Adipocyte (in vitro differentiated cells): Measurements from ENCODE around the gene DENND1A.
"Not testable (repeated sequence)": the region's sequence is repeated elsewhere in the genome, so short reads cannot be mapped to it uniquely, and the experiment has no call there.

Experiments
- DNase-seq: peaks from one replicate; pipeline ENCODE4 v3.0.0-alpha.2; 2015; ENCODE audit warnings: low read depth
- H3K27me3 ChIP-seq: replicated peaks from 2 replicates; pipeline ENCODE4 v1.7.0; 2013; ENCODE audit warnings: mild to moderate bottlenecking, low read length, moderate library complexity; ENCODE audit not compliant: control insufficient read depth, insufficient read depth
- H3K36me3 ChIP-seq: 2 replicates; pipeline ENCODE4 v1.7.0; 2013; ENCODE audit warnings: low read length, mild to moderate bottlenecking, moderate library complexity; ENCODE audit not compliant: control insufficient read depth, insufficient read depth, severe bottlenecking
- H3K4me1 ChIP-seq: 2 replicates; pipeline ENCODE4 v1.7.0; 2013; ENCODE audit warnings: mild to moderate bottlenecking, low read length, moderate library complexity; ENCODE audit not compliant: control insufficient read depth, insufficient read depth
- H3K4me3 ChIP-seq: 2 replicates; pipeline ENCODE4 v1.7.0; 2013; ENCODE audit warnings: mild to moderate bottlenecking, low read length, moderate library complexity
- H3K9ac ChIP-seq: 2 replicates; pipeline ENCODE4 v1.7.0; 2013; ENCODE audit warnings: mild to moderate bottlenecking, low read length, moderate library complexity
- H3K9me3 ChIP-seq: 2 replicates; pipeline ENCODE4 v1.7.0; 2013; ENCODE audit warnings: mild to moderate bottlenecking, low read length, moderate library complexity; ENCODE audit not compliant: control insufficient read depth

DENND1A gene

DNA sequence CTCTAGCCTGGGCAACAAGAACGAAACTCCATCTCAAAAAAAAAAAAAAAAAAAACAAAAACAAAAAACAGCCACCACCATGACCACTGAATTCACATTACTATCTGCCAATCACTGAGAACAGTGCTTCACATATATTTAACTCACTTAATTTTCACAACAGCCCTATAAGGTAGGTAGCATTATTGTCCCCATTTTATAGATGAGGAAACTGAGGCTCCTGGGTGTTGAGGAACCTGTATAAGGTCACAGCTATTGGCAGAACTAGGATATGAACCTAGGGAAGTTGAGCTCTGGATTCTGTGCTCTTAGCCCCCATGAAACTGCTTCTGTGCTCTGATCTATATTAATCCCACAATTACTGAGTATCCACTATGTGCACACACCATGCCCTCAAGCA, 290.2 kb downstream of the DENND1A start:
- no peaks in the 10 kb centered on the region for H3K36me3 ChIP-seq
- H3K4me1 ChIP-seq, result no peaks in the 10 kb centered on the region
- no peak overlapping the region for H3K9ac ChIP-seq
- no peaks in the 10 kb centered on the region for H3K27me3 ChIP-seq
- no peaks in the 10 kb centered on the region for H3K9me3 ChIP-seq
- DNase-seq, result no peak
- H3K4me3 ChIP-seq, result no peak overlapping the region

DNA sequence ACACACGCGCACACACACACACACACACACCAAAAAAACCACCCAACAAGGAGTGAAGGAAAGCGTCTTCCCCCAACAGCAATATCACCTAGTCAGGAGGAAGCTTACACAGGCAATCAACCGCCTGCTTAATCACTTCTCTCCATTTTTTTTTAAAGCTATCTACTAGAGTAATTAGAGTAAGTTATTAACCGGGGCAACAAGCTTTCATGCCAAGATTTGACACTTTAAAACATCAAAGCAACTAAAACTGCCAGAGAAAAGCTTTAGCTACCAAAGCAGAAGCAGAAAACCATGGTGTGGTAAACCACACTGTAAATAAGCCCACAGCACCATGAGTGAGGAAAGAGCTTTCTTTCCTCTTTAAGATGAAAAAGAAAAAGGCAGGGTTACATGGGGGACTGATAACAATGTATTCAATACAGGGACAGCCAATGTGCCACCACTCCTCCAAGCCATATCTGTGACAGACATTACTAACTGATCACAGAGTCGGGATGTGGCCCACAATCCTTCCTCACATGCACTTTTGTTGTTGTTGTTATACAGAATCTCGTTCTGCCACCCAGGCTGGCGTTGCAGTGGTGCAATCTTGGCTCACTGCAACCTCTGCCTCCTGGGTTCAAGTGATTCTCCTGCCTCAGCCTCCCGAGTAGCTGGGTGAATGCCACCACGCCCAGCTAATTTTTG, 291.8 kb downstream of the DENND1A start:
- no peaks in the 10 kb centered on the region for H3K9me3 ChIP-seq
- no peak overlapping the region for H3K9ac ChIP-seq
- no peaks in the 10 kb centered on the region for H3K27me3 ChIP-seq
- no peaks in the 10 kb centered on the region for H3K4me1 ChIP-seq
- DNase-seq, result no peak
- H3K36me3 ChIP-seq, result no peaks in the 10 kb centered on the region
- peak overlapping the region; percentile 60 for H3K4me3 ChIP-seq

DNA sequence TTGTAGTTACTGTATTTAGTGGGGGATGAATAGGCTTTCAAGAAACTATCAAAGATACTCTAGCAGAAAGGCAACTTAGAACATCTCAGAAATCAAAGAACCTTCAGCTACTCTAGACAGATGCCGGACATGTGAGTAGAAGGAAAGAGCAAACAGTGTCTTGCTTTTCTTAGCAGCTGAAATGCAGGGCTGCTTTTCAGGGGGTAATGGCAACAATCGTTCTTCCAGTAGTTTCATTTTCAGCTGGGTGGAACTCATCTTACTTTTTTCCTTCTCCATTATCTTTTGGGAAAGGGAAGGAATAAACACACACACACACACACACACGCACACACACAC, 292.4 kb downstream of the DENND1A start:
- H3K27me3 ChIP-seq, result no peaks in the 10 kb centered on the region
- H3K9ac ChIP-seq, result no peak overlapping the region
- H3K36me3 ChIP-seq, result no peaks in the 10 kb centered on the region
- H3K9me3 ChIP-seq, result no peaks in the 10 kb centered on the region
- no peaks in the 10 kb centered on the region for H3K4me1 ChIP-seq
- peak overlapping the region; percentile 60 for H3K4me3 ChIP-seq
- no peak for DNase-seq

DNA sequence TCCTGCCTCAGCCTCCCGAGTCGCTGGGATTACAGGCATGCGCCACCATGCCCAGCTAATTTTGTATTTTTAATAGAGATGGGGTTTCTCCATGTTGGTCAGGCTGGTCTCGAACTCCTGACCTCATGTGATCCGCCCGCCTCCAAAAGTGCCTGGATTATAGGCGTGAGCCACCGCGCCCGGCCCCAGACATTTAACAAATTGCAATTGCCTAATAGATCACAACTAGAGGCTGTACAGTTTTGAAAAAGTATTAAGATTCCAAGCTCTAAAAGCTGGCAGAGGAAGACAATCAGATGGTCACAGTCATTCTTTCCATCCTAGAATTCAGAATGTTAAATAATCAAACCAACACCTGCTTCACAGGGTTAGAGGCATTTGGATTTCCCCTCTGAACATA, 293.1 kb downstream of the DENND1A start:
- DNase-seq, H3K9me3 ChIP-seq, H3K4me1 ChIP-seq, H3K27me3 ChIP-seq, H3K4me3 ChIP-seq, H3K36me3 ChIP-seq, H3K9ac ChIP-seq: not testable (repeated sequence)

DNA sequence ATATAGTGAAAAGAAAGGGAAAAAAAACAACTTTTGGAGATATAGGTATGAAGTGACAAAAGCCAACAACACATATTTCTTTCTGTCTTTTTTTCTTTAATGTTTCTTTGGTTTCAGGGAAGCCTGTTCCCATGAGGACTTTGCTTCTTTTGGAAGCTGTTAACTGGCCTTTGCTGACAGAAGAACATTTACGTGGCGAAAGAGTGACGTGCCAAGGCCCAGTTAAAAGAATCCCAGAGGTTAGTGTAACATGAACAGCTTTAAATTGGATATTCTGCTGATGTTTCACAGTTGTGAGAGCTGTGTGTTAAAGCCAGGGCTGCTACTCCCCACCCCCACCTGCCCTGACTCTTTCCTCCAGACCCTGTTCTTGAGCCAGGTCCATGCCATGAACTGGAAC, 298.1 kb downstream of the DENND1A start:
- Histone ChIP-seq H3K4me3 (no peak overlapping the region), H3K4me1 (no peaks in the 10 kb centered on the region), H3K36me3 (peaks cover 14% of the 10 kb centered on the region), H3K9me3 (no peaks in the 10 kb centered on the region), H3K27me3 (no peaks in the 10 kb centered on the region), H3K9ac (no peak overlapping the region)
- no peak for DNase-seq

DNA sequence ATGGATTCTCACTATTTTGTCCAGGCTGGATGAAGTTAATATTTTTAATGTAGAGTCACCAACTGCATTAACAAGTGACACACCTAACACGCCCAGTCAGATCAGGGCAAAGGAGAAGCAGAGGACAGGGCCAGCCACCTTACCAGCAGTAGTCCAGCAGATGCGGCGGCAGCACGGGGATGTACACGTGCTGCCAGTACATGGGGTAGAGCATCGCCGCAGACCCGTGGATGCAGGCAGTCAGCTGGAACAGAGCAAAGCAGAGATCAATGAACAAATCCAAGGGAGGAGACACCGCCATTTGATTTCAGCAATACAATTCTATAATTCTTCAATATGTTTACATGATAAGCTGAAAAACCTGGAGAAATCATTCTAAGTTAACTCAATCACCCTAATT, 299.7 kb downstream of the DENND1A start:
- no peak overlapping the region for H3K4me3 ChIP-seq
- no peak overlapping the region for H3K9ac ChIP-seq
- DNase-seq, result no peak
- H3K9me3 ChIP-seq, result no peaks in the 10 kb centered on the region
- H3K27me3 ChIP-seq, result no peaks in the 10 kb centered on the region
- no peaks in the 10 kb centered on the region for H3K4me1 ChIP-seq
- peaks cover 16% of the 10 kb centered on the region for H3K36me3 ChIP-seq

DNA sequence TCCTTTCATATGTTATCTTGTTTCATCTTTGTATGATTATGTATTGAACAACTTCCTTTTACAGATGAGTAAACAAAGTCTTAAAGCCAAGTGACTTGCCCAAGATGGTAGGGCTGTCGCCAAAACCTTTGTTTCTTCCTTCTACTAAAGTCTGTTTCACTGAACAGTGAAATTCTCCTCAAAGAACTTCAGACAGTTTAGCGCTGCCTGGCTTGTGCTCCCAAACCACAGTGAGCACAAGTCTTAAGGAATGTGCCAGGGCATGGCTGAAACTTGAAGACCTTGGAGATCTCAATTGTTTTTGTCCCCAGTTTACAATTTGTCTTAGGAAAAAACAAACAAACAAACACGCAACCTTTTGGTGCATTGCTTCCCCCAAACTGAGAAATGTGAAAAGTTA, 300.4 kb downstream of the DENND1A start:
- Histone ChIP-seq H3K9ac (no peak overlapping the region), H3K4me1 (no peaks in the 10 kb centered on the region), H3K27me3 (no peaks in the 10 kb centered on the region), H3K36me3 (peaks cover 16% of the 10 kb centered on the region), H3K4me3 (no peak overlapping the region), H3K9me3 (no peaks in the 10 kb centered on the region)
- DNase-seq, result no peak

DNA sequence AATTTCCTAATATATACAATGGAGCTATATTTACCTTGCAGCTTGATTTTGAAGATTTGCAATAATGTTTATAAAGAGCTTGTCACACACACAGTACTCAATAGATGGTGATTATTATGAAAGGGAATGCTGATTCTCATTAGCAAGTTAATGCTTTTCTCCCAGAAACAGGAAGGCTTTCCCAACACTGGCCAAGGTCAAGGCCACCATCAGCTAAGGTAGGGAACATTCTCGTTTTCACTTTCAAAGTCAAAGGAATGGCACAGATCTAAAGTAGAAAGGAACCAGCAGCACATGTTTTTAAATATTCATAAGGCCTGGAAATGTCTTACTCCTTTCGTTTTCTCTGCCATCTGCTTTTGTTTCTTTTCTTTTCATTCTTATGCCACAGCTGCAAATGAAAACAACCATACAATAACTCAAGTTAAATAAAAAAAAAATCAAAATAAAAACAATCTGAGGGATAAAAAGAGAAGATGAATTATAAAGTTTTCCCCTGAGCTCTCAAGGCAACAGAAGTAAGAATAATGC, 307.1 kb downstream of the DENND1A start:
- Histone ChIP-seq H3K4me1 (no peaks in the 10 kb centered on the region), H3K27me3 (no peaks in the 10 kb centered on the region), H3K9ac (no peak overlapping the region), H3K4me3 (no peak overlapping the region), H3K36me3 (peaks cover 3% of the 10 kb centered on the region), H3K9me3 (no peaks in the 10 kb centered on the region)
- no peak for DNase-seq

DNA sequence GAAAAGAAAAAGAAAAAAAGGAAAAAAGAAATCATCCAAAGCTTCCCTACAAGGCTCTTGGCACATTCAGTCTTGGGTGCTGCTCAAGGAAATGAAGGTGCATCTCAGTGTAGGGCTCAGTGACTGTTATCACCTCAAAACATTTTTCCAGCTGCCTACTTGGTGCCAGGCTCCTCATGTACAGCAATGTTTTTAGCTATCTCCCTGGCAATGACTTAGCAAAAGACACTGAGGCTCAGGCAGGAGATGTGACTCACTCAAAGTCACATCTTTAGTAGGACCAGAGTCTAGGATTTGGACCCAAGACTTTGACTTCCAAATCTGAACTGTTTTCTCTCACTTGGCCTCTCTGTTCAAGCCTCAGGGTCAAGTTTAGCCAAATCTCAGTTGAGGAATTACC, 309.7 kb downstream of the DENND1A start:
- H3K4me3 ChIP-seq, result no peak overlapping the region
- no peaks in the 10 kb centered on the region for H3K9me3 ChIP-seq
- no peaks in the 10 kb centered on the region for H3K36me3 ChIP-seq
- no peaks in the 10 kb centered on the region for H3K27me3 ChIP-seq
- DNase-seq, result no peak
- no peaks in the 10 kb centered on the region for H3K4me1 ChIP-seq
- H3K9ac ChIP-seq, result no peak overlapping the region

DNA sequence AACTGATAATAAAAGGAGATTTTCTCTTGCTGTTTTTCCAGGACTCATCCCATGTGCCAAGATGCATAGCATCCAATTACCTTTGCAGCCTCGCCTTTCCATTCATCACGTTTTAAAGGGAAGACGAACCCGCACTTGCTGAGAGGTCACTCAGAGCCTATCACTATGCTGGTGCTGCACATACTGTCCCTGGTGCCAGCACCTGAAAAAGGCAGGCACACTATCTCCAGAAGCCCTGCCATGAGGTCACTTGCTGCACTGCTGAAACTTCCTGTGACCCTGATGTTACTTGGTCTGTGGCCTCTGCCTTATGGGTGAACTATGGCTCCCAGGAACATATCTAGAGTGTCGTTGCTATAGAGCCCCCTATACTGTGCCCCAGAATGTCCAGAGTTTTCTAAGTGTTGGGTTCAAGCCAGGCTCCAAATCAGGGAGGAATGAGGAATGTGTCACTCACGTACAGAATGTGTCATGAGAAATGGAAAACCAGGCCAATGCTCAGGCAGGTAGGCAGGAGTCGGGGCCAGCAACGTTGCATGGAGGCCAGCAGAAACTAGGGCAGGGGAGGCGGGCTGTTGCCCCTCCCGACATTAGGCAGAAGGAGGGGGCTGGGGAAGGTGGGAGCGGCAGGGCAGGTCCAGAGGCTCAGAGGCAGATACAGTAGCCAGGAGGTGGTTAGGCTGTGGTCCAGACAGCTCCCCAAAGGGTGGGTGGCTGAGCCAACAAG, 311.8 kb downstream of the DENND1A start:
- H3K4me3 ChIP-seq, result no peak overlapping the region
- no peaks in the 10 kb centered on the region for H3K27me3 ChIP-seq
- no peaks in the 10 kb centered on the region for H3K9me3 ChIP-seq
- no peak overlapping the region for H3K9ac ChIP-seq
- DNase-seq, result no peak
- no peaks in the 10 kb centered on the region for H3K36me3 ChIP-seq
- H3K4me1 ChIP-seq, result no peaks in the 10 kb centered on the region

DNA sequence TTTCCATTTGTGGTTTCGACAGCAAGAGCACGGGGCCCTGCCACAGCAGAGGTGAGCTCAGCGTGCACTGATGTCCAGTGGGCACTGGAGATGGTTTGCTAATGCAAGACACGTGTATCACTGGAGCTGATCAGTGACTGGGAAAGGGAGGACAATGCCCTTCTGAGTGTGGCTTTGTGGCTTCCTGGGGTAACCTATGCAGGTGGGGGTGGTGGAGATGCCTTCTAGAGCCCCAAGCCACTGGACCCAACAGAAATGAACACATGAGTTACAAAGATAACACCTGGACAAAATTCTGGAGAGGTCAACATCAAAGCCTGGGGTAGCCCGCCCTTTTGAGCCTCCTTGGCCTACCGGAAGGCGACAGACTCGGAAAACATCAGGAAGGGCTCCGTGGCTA, 312.6 kb downstream of the DENND1A start:
- H3K4me1 ChIP-seq, result no peaks in the 10 kb centered on the region

More for the DNA sequence above, 312.6 kb downstream of the DENND1A start:
- no peak for DNase-seq
- Histone ChIP-seq H3K9me3 (no peaks in the 10 kb centered on the region), H3K27me3 (no peaks in the 10 kb centered on the region), H3K36me3 (no peaks in the 10 kb centered on the region), H3K9ac (no peak overlapping the region), H3K4me3 (no peak overlapping the region)
